Brain pericyte (primary cell): ENCODE results near the gene LIPH.
"Not testable (repeated sequence)": the region's sequence is repeated elsewhere in the genome, so short reads cannot be mapped to it uniquely, and the experiment has no call there.

ENCODE experiments used
- DNase-seq: peaks from one replicate; pipeline ENCODE4 v3.0.0-alpha.2; 2012; ENCODE audit warnings: low read depth, low spot score

LIPH gene

GRCh38 chr3:185488465-185488864 is 63.9 kb downstream of the LIPH start:
- DNase-seq, result no peak

- no peak for DNase-seq
These were observed 66.0 kb downstream of the LIPH start for GRCh38 chr3:185486394-185486793.

- DNase-seq, result no peak
These were observed 68.1 kb downstream of the LIPH start for GRCh38 chr3:185484296-185484695.

GRCh38 chr3:185479373-185479945 is 72.9 kb downstream of the LIPH start:
- no peak for DNase-seq

- DNase-seq, result no peak
These were observed 75.1 kb downstream of the LIPH start for GRCh38 chr3:185477316-185477715.

- not testable (repeated sequence) for DNase-seq
These were observed 77.5 kb downstream of the LIPH start for GRCh38 chr3:185474922-185475321.

GRCh38 chr3:185473290-185473815 is 79.0 kb downstream of the LIPH start:
- no peak for DNase-seq

GRCh38 chr3:185470323-185470722 is 82.1 kb downstream of the LIPH start:
- no peak for DNase-seq

- no peak for DNase-seq
These were observed 82.8 kb downstream of the LIPH start for GRCh38 chr3:185469542-185469941.

- DNase-seq, result not testable (repeated sequence)
These were observed 86.3 kb downstream of the LIPH start for GRCh38 chr3:185466123-185466522.

GRCh38 chr3:185465471-185465870 is 86.9 kb downstream of the LIPH start:
- DNase-seq, result no peak

- DNase-seq, result no peak
These were observed 91.6 kb downstream of the LIPH start for GRCh38 chr3:185460719-185461350.

- no peak for DNase-seq
These were observed 92.1 kb downstream of the LIPH start for GRCh38 chr3:185460309-185460708.

- DNase-seq, result no peak
These were observed 95.0 kb downstream of the LIPH start for GRCh38 chr3:185457376-185457775.
